GDM1 (cell line): ENCODE data around the gene RPL26.
A peak's percentile ranks its signal among the peaks of the same experiment; 100 is the strongest.
"Not testable (repeated sequence)": the region's sequence is repeated elsewhere in the genome, so short reads cannot be mapped to it uniquely, and the experiment has no call there.

Source experiments
- DNase-seq: peaks from one replicate; lab custom pipeline; 2025; lab: John Stamatoyannopoulos, UW

The RPL26 gene

GRCh38 chr17:8394497-8394896, 11.5 kb upstream of the RPL26 start:
- DNase-seq = not testable (repeated sequence)

- DNase-seq = no peak
Observed at GRCh38 chr17:8393470-8394231, 10.7 kb upstream of the RPL26 start.

GRCh38 chr17:8392674-8393469, 9.9 kb upstream of the RPL26 start:
- no peak for DNase-seq

- DNase-seq = no peak
Observed at GRCh38 chr17:8392274-8392673, 9.3 kb upstream of the RPL26 start.

- no peak for DNase-seq
Observed at GRCh38 chr17:8391711-8392110, 8.7 kb upstream of the RPL26 start.

GRCh38 chr17:8387914-8388651, 5.1 kb upstream of the RPL26 start:
- DNase-seq = no peak

GRCh38 chr17:8386841-8387240, 3.8 kb upstream of the RPL26 start:
- DNase-seq = no peak

- DNase-seq = no peak
Observed at GRCh38 chr17:8384801-8385378, 1.9 kb upstream of the RPL26 start.

- DNase-seq = no peak
Observed at GRCh38 chr17:8382880-8383142, 182 bp downstream of the RPL26 start.

- no peak for DNase-seq
Observed at GRCh38 chr17:8382052-8382879, 727 bp downstream of the RPL26 start.

- DNase-seq = no peak
Observed at GRCh38 chr17:8380049-8380448, 2.9 kb downstream of the RPL26 start.

GRCh38 chr17:8378117-8378516, 4.9 kb downstream of the RPL26 start:
- DNase-seq = not testable (repeated sequence)

- no peak for DNase-seq
Observed at GRCh38 chr17:8377422-8377821, 5.6 kb downstream of the RPL26 start.

GRCh38 chr17:8376271-8377067, 6.5 kb downstream of the RPL26 start, which contains the start of gene KRABD2:
KRABD2 (minus strand) TSS chr17:8376704.
- DNase-seq = peak; percentile 84

GRCh38 chr17:8375738-8376259, 7.2 kb downstream of the RPL26 start:
- DNase-seq = no peak

- not testable (repeated sequence) for DNase-seq
Observed at GRCh38 chr17:8373856-8374255, 9.1 kb downstream of the RPL26 start.

- DNase-seq = no peak
Observed at GRCh38 chr17:8372422-8372821, 10.6 kb downstream of the RPL26 start.

GRCh38 chr17:8371786-8372185, 11.2 kb downstream of the RPL26 start:
- DNase-seq = no peak

- DNase-seq = no peak
Observed at GRCh38 chr17:8369944-8370343, 13.0 kb downstream of the RPL26 start.

- no peak for DNase-seq
Observed at GRCh38 chr17:8368193-8368592, 14.8 kb downstream of the RPL26 start.

- DNase-seq = no peak
Observed at GRCh38 chr17:8366231-8366630, 16.8 kb downstream of the RPL26 start.
